GM12892 (cell line): ENCODE measurements around the gene RPAP3.

Source experiments
- POLR2A ChIP-seq: IDR thresholded peaks from 2 replicates; pipeline ENCODE4 v1.6.1; 2011; ENCODE audit warnings: low read depth, low read length, control low read depth
- POLR2AphosphoS5 ChIP-seq: IDR thresholded peaks from 2 replicates; pipeline ENCODE4 v1.6.1; 2011; ENCODE audit warnings: low read depth, low read length, control low read depth
- TAF1 ChIP-seq: IDR thresholded peaks from 2 replicates; pipeline ENCODE4 v1.6.1; 2011; ENCODE audit warnings: low read depth, mild to moderate bottlenecking, control low read depth, low read length, borderline replicate concordance

- TF ChIP-seq POLR2A (no peak), POLR2AphosphoS5 (no peak), TAF1 (no peak)
Observed at GRCh38 chr12:47614521-47614920, 91.3 kb downstream of the RPAP3 start.
